ENCODE data around the gene SLMAP. TPM values are rescaled to one million over a fixed set of nuclear protein-coding genes. Genes with fewer than 3 reads are reported as not detected.

Gene SLMAP
- total RNA-seq, 1 experiment from 2014 or later: 79.5 TPM

DNA sequence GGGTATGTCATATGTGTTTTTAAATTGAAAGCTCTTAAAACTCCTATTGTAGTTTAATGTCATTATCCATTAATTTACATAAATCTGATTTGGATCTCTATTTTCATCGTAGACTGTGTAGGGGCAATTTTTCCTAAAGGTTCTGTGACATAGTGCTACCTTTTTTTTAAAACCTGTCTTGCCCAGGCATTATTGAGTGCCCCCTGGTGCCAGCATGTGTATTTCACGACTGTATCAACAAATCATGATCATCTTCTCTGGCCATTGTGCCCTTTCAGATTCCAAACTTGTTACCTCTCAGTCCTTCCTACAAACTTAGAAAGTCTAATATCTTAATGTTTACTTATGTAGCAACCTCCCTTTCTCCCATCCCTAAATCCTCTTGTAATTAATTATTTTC, 154.9 kb downstream of the SLMAP start (continued):
- TF ChIP-seq, protein P1, sequence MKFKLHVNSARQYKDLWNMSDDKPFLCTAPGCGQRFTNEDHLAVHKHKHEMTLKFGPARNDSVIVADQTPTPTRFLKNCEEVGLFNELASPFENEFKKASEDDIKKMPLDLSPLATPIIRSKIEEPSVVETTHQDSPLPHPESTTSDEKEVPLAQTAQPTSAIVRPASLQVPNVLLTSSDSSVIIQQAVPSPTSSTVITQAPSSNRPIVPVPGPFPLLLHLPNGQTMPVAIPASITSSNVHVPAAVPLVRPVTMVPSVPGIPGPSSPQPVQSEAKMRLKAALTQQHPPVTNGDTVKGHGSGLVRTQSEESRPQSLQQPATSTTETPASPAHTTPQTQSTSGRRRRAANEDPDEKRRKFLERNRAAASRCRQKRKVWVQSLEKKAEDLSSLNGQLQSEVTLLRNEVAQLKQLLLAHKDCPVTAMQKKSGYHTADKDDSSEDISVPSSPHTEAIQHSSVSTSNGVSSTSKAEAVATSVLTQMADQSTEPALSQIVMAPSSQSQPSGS (CRISPR knock-in tag; IDR thresholded peaks at IDR 0.05; ENCODE audit: borderline replicate concordance, low read depth): no peak
- no peak for TF ChIP-seq EMX1 (CRISPR knock-in tag; IDR thresholded peaks at IDR 0.05)
- TF ChIP-seq ZNF317 (CRISPR knock-in tag; IDR thresholded peaks at IDR 0.05; ENCODE audit: borderline replicate concordance, low read depth): no peak

DNA sequence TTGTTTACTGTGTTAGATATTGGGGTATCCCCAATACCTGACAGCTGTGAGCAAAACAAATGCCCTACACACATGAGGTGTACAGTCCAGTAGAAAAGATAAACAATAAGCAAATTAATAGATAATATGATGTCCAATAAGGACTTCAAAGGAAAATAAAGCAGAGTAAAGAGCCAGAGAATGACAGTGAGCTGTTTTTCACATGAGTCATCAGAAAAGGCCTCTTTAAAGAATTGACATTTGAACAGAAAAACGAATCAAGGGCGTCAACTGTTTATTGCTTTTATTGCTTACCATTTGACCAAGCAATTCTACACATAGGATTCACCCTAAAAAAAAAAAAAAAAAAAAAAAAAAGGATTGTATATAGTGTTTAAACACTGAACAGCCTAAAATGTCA, 155.5 kb downstream of the SLMAP start:
- TF ChIP-seq, protein P2, sequence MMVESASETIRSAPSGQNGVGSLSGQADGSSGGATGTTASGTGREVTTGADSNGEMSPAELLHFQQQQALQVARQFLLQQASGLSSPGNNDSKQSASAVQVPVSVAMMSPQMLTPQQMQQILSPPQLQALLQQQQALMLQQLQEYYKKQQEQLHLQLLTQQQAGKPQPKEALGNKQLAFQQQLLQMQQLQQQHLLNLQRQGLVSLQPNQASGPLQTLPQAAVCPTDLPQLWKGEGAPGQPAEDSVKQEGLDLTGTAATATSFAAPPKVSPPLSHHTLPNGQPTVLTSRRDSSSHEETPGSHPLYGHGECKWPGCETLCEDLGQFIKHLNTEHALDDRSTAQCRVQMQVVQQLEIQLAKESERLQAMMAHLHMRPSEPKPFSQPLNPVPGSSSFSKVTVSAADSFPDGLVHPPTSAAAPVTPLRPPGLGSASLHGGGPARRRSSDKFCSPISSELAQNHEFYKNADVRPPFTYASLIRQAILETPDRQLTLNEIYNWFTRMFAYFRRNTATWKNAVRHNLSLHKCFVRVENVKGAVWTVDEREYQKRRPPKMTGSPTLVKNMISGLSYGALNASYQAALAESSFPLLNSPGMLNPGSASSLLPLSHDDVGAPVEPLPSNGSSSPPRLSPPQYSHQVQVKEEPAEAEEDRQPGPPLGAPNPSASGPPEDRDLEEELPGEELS (CRISPR knock-in tag; IDR thresholded peaks at IDR 0.05): no peak
- TF ChIP-seq CREB1 (CRISPR knock-in tag; IDR thresholded peaks at IDR 0.05) (no peak), SMAD4 (CRISPR knock-in tag; IDR thresholded peaks at IDR 0.05) (no peak), EMX1 (CRISPR knock-in tag; IDR thresholded peaks at IDR 0.05) (no peak), CREM (CRISPR knock-in tag; IDR thresholded peaks at IDR 0.05) (no peak), IRF2 (CRISPR knock-in tag; IDR thresholded peaks at IDR 0.05; ENCODE audit: borderline replicate concordance, low read depth) (no peak), NR2C2 (CRISPR knock-in tag; IDR thresholded peaks at IDR 0.05) (no peak)
- TF ChIP-seq, protein P3, sequence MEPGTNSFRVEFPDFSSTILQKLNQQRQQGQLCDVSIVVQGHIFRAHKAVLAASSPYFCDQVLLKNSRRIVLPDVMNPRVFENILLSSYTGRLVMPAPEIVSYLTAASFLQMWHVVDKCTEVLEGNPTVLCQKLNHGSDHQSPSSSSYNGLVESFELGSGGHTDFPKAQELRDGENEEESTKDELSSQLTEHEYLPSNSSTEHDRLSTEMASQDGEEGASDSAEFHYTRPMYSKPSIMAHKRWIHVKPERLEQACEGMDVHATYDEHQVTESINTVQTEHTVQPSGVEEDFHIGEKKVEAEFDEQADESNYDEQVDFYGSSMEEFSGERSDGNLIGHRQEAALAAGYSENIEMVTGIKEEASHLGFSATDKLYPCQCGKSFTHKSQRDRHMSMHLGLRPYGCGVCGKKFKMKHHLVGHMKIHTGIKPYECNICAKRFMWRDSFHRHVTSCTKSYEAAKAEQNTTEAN (CRISPR knock-in tag; IDR thresholded peaks at IDR 0.05): no peak
- TF ChIP-seq, protein P1 (CRISPR knock-in tag; IDR thresholded peaks at IDR 0.05; ENCODE audit: borderline replicate concordance, low read depth): no peak
- TF ChIP-seq, protein P4, sequence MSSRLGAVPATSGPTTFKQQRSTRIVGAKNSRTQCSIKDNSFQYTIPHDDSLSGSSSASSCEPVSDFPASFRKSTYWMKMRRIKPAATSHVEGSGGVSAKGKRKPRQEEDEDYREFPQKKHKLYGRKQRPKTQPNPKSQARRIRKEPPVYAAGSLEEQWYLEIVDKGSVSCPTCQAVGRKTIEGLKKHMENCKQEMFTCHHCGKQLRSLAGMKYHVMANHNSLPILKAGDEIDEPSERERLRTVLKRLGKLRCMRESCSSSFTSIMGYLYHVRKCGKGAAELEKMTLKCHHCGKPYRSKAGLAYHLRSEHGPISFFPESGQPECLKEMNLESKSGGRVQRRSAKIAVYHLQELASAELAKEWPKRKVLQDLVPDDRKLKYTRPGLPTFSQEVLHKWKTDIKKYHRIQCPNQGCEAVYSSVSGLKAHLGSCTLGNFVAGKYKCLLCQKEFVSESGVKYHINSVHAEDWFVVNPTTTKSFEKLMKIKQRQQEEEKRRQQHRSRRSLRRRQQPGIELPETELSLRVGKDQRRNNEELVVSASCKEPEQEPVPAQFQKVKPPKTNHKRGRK (CRISPR knock-in tag; IDR thresholded peaks at IDR 0.05; ENCODE audit: borderline replicate concordance): no peak
- Mint-ChIP-seq H3K27ac (no peak overlapping the region), H3K4me1 (no peaks in the 10 kb centered on the region), H3K36me3 (peaks cover 36% of the 10 kb centered on the region), H3K27me3 (ENCODE audit: low read depth) (no peaks in the 10 kb centered on the region), H3K4me3 (no peak overlapping the region), H3K9me3 (no peaks in the 10 kb centered on the region)
- POLR2A ChIA-PET: no interaction called here
- ATAC-seq (no peak), DNase-seq (ENCODE audit: low spot score) (no peak)
- CTCF ChIA-PET: no interaction called here

DNA sequence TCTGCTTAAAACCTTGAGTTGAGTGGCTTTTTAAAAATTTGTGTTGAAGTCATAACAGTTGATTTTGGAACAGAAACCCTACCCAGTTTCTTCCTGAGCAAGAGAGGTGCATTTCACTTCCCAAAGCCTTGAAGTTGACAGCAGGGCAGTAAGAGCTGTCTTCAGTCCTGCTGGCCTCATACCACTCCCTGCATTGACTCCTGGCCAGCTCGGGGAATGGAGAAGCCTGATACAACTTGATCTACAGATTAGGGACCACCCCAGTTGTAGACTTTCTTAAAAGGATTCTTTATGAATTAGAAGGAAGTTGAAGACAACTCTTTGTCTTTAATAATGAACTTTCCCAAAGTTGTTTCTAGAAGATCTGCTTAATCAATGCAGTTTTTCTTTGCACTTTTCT, 161.5 kb downstream of the SLMAP start:
- Mint-ChIP-seq H3K36me3 (peaks cover 45% of the 10 kb centered on the region), H3K27me3 (ENCODE audit: low read depth) (no peaks in the 10 kb centered on the region), H3K27ac (no peak overlapping the region), H3K4me1 (no peaks in the 10 kb centered on the region), H3K9me3 (no peaks in the 10 kb centered on the region), H3K4me3 (no peak overlapping the region)
- DNase-seq (ENCODE audit: low spot score) (no peak), ATAC-seq (no peak)
- ChIA-PET POLR2A (no interaction called here), CTCF (no interaction called here)
- TF ChIP-seq, protein P1 (CRISPR knock-in tag; IDR thresholded peaks at IDR 0.05; ENCODE audit: borderline replicate concordance, low read depth): no peak
- no peak for TF ChIP-seq CREM (CRISPR knock-in tag; IDR thresholded peaks at IDR 0.05)
- TF ChIP-seq, protein P5, sequence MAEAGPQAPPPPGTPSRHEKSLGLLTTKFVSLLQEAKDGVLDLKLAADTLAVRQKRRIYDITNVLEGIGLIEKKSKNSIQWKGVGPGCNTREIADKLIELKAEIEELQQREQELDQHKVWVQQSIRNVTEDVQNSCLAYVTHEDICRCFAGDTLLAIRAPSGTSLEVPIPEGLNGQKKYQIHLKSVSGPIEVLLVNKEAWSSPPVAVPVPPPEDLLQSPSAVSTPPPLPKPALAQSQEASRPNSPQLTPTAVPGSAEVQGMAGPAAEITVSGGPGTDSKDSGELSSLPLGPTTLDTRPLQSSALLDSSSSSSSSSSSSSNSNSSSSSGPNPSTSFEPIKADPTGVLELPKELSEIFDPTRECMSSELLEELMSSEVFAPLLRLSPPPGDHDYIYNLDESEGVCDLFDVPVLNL (CRISPR knock-in tag; IDR thresholded peaks at IDR 0.05; ENCODE audit: borderline replicate concordance, low read depth): no peak

Measured in WTC11 (cell line).